HepG2 (cell line): ENCODE data around the gene DCPS. TPM values are rescaled to one million over a fixed set of nuclear protein-coding genes. Genes with fewer than 3 reads are reported as not detected.

ENCODE experiments used
- ATF1 ChIP-seq: IDR thresholded peaks from 2 replicates; pipeline ENCODE4 v1.6.1; 2016; ENCODE audit warnings: mild to moderate bottlenecking, control low read depth
- HIC2 ChIP-seq: sonication (generic); formaldehyde crosslinking; IDR thresholded peaks from 2 replicates; pipeline ENCODE4 v1.9.0; 2022; ENCODE audit warnings: low read depth, missing genetic modification reagents
- ZHX2 ChIP-seq, 2 experiments: sonication (generic) in 1 of 2; formaldehyde crosslinking in 1 of 2; IDR thresholded peaks; 2 replicates each; pipeline versions ENCODE4 v1.6.1 to v1.9.0; 2014 to 2022; ENCODE audit warnings: antibody characterized with exemption in 1 of 2, borderline replicate concordance in 1 of 2, inconsistent platforms in 1 of 2, low read depth in 1 of 2, missing genetic modification reagents in 1 of 2
- ZNF282 ChIP-seq: fragments of 450-650 bp; IDR thresholded peaks from 2 replicates; pipeline ENCODE4 v1.6.1; 2018; ENCODE audit not compliant: partially characterized antibody
- ZNF318 ChIP-seq: sonication (generic); formaldehyde crosslinking; IDR thresholded peaks from 2 replicates; pipeline ENCODE4 v1.4.0; 2020; ENCODE audit warnings: mild to moderate bottlenecking, missing genetic modification reagents
- ZNF773 ChIP-seq: sonication (generic); formaldehyde crosslinking; IDR thresholded peaks from 2 replicates; pipeline ENCODE4 v1.4.0; 2020; ENCODE audit warnings: missing genetic modification reagents, borderline replicate concordance
- ZNF792 ChIP-seq: IDR thresholded peaks from 2 replicates; pipeline ENCODE4 v1.6.1; 2016
- ZNF800 ChIP-seq: sonication (generic); formaldehyde crosslinking; IDR thresholded peaks from 2 replicates; pipeline ENCODE4 v1.4.0; 2020; ENCODE audit warnings: missing genetic modification reagents
- polyA plus RNA-seq, 8 experiments: library from polyadenylated mRNA; depleted of rRNA in 3 of 8; stranded (reverse) in 7 of 8; unstranded in 1 of 8; fragments of >200 nt; fragmentation: Illumina TruSeq in 4 of 8; extraction: Trizol in 4 of 8; gene quantifications; 2 replicates each; pipeline versions ENCODE4 v1.2.1 to v1.2.3, GENCODE V29; 2011 to 2016; ENCODE audit warnings: low read depth in 4 of 8, missing spikeins in 1 of 8, mixed read lengths in 1 of 8; ENCODE audit not compliant: insufficient read depth in 1 of 8
- total RNA-seq, 5 experiments: library from RNA; depleted of rRNA; stranded (reverse); fragments of >200 nt; fragmentation: Illumina TruSeq; extraction: Trizol; gene quantifications; 2 replicates each; pipeline ENCODE4 v1.2.3, GENCODE V29; 2016; ENCODE audit warnings: low read depth in 1 of 5

The DCPS gene
- total and polyA plus RNA-seq, 2 of the 13 experiments (the other 11 are each of a cell fraction or from before 2014, with no cell fraction given), result 21.9 to 22.5 TPM

- TF ChIP-seq ZHX2 (IDR thresholded peaks at IDR 0.05; ENCODE audit: low read depth) (no peak), ZHX2 (CRISPR knock-in tag; IDR thresholded peaks at IDR 0.05; ENCODE audit: borderline replicate concordance) (no peak), HIC2 (CRISPR knock-in tag) (peak; percentile 29; the same call in 1 of the 2 replicates), ZNF318 (no peak), ATF1 (CRISPR knock-in tag) (no peak), ZNF792 (CRISPR knock-in tag) (no peak), ZNF282 (no peak), ZNF800 (CRISPR knock-in tag) (no peak), ZNF773 (no peak)
These were observed 52.4 kb downstream of the DCPS start (continued) for GRCh38 chr11:126355926-126356897.
